Activated CD4-positive, CD25-positive, alpha-beta regulatory T cell treated with anti-CD3 and anti-CD28 coated beads, Interleukin-2, amount 50 U/mL, for 72 hours (primary cell): ENCODE measurements around the gene CCDC154.
"Not testable (repeated sequence)": the region's sequence is repeated elsewhere in the genome, so short reads cannot be mapped to it uniquely, and the experiment has no call there.

Source experiments
- DNase-seq: peaks from one replicate; pipeline ENCODE4 v3.0.0; 2021

Gene CCDC154

GRCh38 chr16:1474082-1474795, 29.9 kb upstream of the CCDC154 start:
- DNase-seq = no peak

- DNase-seq = no peak
Measured at GRCh38 chr16:1472974-1473373, 28.6 kb upstream of the CCDC154 start.

GRCh38 chr16:1471569-1472194, 27.3 kb upstream of the CCDC154 start:
- DNase-seq = no peak

- DNase-seq = no peak
Measured at GRCh38 chr16:1470481-1471251, 26.3 kb upstream of the CCDC154 start.

- DNase-seq = no peak
Measured at GRCh38 chr16:1469693-1470201, 25.4 kb upstream of the CCDC154 start.

GRCh38 chr16:1469141-1469540, 24.8 kb upstream of the CCDC154 start:
- not testable (repeated sequence) for DNase-seq

GRCh38 chr16:1468426-1468810, 24.1 kb upstream of the CCDC154 start:
- no peak for DNase-seq

GRCh38 chr16:1466968-1467521, 22.7 kb upstream of the CCDC154 start:
- no peak for DNase-seq

- DNase-seq = no peak
Measured at GRCh38 chr16:1466054-1466453, 21.7 kb upstream of the CCDC154 start.

- no peak for DNase-seq
Measured at GRCh38 chr16:1465567-1465915, 21.2 kb upstream of the CCDC154 start.

GRCh38 chr16:1464894-1465566, 20.7 kb upstream of the CCDC154 start:
- no peak for DNase-seq

GRCh38 chr16:1464196-1464893, 20.0 kb upstream of the CCDC154 start:
- DNase-seq = no peak

GRCh38 chr16:1461146-1461545, 16.8 kb upstream of the CCDC154 start:
- DNase-seq = no peak

- DNase-seq = no peak
Measured at GRCh38 chr16:1460602-1461138, 16.3 kb upstream of the CCDC154 start.

- no peak for DNase-seq
Measured at GRCh38 chr16:1459967-1460366, 15.6 kb upstream of the CCDC154 start.

GRCh38 chr16:1458977-1459341, 14.6 kb upstream of the CCDC154 start:
- DNase-seq = no peak

GRCh38 chr16:1458336-1458976, 14.1 kb upstream of the CCDC154 start:
- DNase-seq = no peak

- no peak for DNase-seq
Measured at GRCh38 chr16:1457489-1458245, 13.3 kb upstream of the CCDC154 start.

GRCh38 chr16:1456951-1457350, 12.6 kb upstream of the CCDC154 start:
- no peak for DNase-seq
